ENCODE measurements around the gene PLD6.

Gene PLD6

DNA sequence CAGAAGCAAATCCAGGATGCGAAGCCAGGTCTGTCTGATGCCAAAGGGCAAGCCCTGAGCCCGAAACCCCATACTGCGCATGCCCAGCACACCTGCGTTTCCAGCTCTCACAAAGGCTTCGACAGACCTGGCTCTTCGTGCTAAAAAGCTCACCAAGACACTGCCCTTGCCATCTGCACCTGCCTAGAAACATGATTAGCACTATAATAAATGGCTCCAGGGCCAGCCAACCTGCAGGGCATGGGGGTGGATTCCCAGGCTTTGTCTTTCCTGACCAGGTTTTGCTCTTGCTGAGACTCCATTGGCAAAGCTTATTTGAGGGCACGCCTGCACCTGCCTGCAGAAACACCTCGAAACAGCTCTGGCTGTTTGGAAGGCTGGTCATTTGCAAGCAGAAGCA lies 14.4 kb upstream of the PLD6 start:
- Histone ChIP-seq H3K9me3 (ENCODE audit: low read length) (no peaks in the 10 kb centered on the region), H3K36me3 (ENCODE audit: insufficient read depth, low read length) (peaks cover 82% of the 10 kb centered on the region), H2AFZ (ENCODE audit: low read depth, low read length) (no peak overlapping the region), H3K4me1 (ENCODE audit: insufficient read depth, low read length) (no peaks in the 10 kb centered on the region), H3K27me3 (ENCODE audit: insufficient read depth, low read length) (no peaks in the 10 kb centered on the region), H3K4me3 (ENCODE audit: low read length) (no peak overlapping the region)

GRCh38 chr17:17217995-17218394 lies 11.9 kb upstream of the PLD6 start:
- Histone ChIP-seq H3K36me3 (ENCODE audit: insufficient read depth, low read length) (peaks cover 78% of the 10 kb centered on the region), H3K4me1 (ENCODE audit: insufficient read depth, low read length) (no peaks in the 10 kb centered on the region), H3K27me3 (ENCODE audit: insufficient read depth, low read length) (no peaks in the 10 kb centered on the region), H2AFZ (ENCODE audit: low read depth, low read length) (no peak overlapping the region), H3K4me3 (ENCODE audit: low read length) (no peak overlapping the region), H3K9me3 (ENCODE audit: low read length) (no peaks in the 10 kb centered on the region)

- H3K27me3 ChIP-seq (ENCODE audit: insufficient read depth, low read length): no peaks in the 10 kb centered on the region
- H3K4me3 ChIP-seq (ENCODE audit: low read length): no peak overlapping the region
- H3K36me3 ChIP-seq (ENCODE audit: insufficient read depth, low read length): peaks cover 74% of the 10 kb centered on the region
- no peaks in the 10 kb centered on the region for H3K4me1 ChIP-seq (ENCODE audit: insufficient read depth, low read length)
- no peaks in the 10 kb centered on the region for H3K9me3 ChIP-seq (ENCODE audit: low read length)
- no peak overlapping the region for H2AFZ ChIP-seq (ENCODE audit: low read depth, low read length)
These were observed 10.6 kb upstream of the PLD6 start for GRCh38 chr17:17216776-17217175.

GRCh38 chr17:17216236-17216635 lies 10.1 kb upstream of the PLD6 start:
- Histone ChIP-seq H3K9me3 (ENCODE audit: low read length) (no peaks in the 10 kb centered on the region), H3K4me1 (ENCODE audit: insufficient read depth, low read length) (no peaks in the 10 kb centered on the region), H3K4me3 (ENCODE audit: low read length) (no peak overlapping the region), H3K27me3 (ENCODE audit: insufficient read depth, low read length) (no peaks in the 10 kb centered on the region), H3K36me3 (ENCODE audit: insufficient read depth, low read length) (peaks cover 69% of the 10 kb centered on the region), H2AFZ (ENCODE audit: low read depth, low read length) (no peak overlapping the region)

DNA sequence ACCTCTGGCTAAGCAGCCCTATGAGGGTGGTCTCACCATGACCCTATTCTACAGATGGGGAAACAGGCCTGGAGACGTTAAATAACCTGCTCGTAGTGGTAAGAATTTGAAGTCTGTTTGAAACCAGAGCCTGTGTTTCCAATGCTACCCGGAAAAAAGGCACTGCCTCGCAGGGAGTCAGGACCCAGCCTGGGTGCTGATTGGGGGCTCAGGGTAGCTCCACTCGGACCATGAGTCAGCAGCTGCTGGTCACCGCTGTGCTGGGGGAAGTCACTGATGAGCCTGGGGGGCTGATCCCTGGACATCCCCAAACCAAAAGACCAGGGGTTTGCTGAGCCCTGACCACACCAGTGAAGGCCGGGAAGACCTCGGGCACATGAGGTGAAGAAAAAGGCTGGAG lies 9.4 kb upstream of the PLD6 start:
- Histone ChIP-seq H3K9me3 (ENCODE audit: low read length) (no peaks in the 10 kb centered on the region), H3K36me3 (ENCODE audit: insufficient read depth, low read length) (peaks cover 63% of the 10 kb centered on the region), H2AFZ (ENCODE audit: low read depth, low read length) (no peak overlapping the region), H3K4me3 (ENCODE audit: low read length) (no peak overlapping the region), H3K27me3 (ENCODE audit: insufficient read depth, low read length) (no peaks in the 10 kb centered on the region), H3K4me1 (ENCODE audit: insufficient read depth, low read length) (no peaks in the 10 kb centered on the region)

- Histone ChIP-seq H3K36me3 (ENCODE audit: insufficient read depth, low read length) (peaks cover 57% of the 10 kb centered on the region), H3K4me3 (ENCODE audit: low read length) (no peak overlapping the region)
These were observed 8.7 kb upstream of the PLD6 start for GRCh38 chr17:17214646-17215436.

DNA sequence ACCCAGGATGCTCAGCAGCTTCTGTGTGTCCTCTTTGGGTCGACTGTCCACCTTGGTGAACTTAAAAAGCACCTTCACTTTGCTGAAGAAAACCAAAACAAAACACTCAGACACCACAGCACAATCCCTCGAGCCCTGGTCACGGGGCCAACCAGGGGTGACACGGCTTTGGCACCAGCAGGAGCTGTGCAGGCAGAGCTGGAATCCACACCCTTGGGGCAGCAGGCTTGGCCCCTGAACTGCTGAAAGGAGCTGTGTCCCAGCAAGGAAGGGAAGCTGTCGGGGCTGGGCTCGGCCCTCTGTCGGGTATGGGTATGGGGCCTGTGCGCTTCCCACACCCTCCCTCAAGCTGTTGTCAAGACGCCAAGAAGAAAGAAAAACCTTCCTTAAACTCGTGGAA lies 7.6 kb upstream of the PLD6 start:
- no peak overlapping the region for H2AFZ ChIP-seq (ENCODE audit: low read depth, low read length)
- H3K27me3 ChIP-seq (ENCODE audit: insufficient read depth, low read length): no peaks in the 10 kb centered on the region
- no peak overlapping the region for H3K4me3 ChIP-seq (ENCODE audit: low read length)
- H3K36me3 ChIP-seq (ENCODE audit: insufficient read depth, low read length): peaks cover 53% of the 10 kb centered on the region
- H3K9me3 ChIP-seq (ENCODE audit: low read length): no peaks in the 10 kb centered on the region
- no peaks in the 10 kb centered on the region for H3K4me1 ChIP-seq (ENCODE audit: insufficient read depth, low read length)

More at GRCh38 chr17:17214646-17215436, 8.7 kb upstream of the PLD6 start:
- Histone ChIP-seq H3K9me3 (ENCODE audit: low read length) (no peaks in the 10 kb centered on the region), H3K4me1 (ENCODE audit: insufficient read depth, low read length) (no peaks in the 10 kb centered on the region), H3K27me3 (ENCODE audit: insufficient read depth, low read length) (no peaks in the 10 kb centered on the region), H2AFZ (ENCODE audit: low read depth, low read length) (no peak overlapping the region)

GRCh38 chr17:17207998-17208397 lies 1.9 kb upstream of the PLD6 start:
- H2AFZ ChIP-seq (ENCODE audit: low read depth, low read length): no peak overlapping the region
- no peaks in the 10 kb centered on the region for H3K27me3 ChIP-seq (ENCODE audit: insufficient read depth, low read length)
- no peak overlapping the region for H3K4me3 ChIP-seq (ENCODE audit: low read length)
- H3K36me3 ChIP-seq (ENCODE audit: insufficient read depth, low read length): peaks cover 5% of the 10 kb centered on the region
- H3K4me1 ChIP-seq (ENCODE audit: insufficient read depth, low read length): no peaks in the 10 kb centered on the region
- H3K9me3 ChIP-seq (ENCODE audit: low read length): no peaks in the 10 kb centered on the region

GRCh38 chr17:17206913-17207335 lies 791 bp upstream of the PLD6 start:
- no peaks in the 10 kb centered on the region for H3K4me1 ChIP-seq (ENCODE audit: insufficient read depth, low read length)
- no peaks in the 10 kb centered on the region for H3K27me3 ChIP-seq (ENCODE audit: insufficient read depth, low read length)
- H3K9me3 ChIP-seq (ENCODE audit: low read length): no peaks in the 10 kb centered on the region
- H2AFZ ChIP-seq (ENCODE audit: low read depth, low read length): no peak overlapping the region
- H3K4me3 ChIP-seq (ENCODE audit: low read length): no peak overlapping the region
- no peaks in the 10 kb centered on the region for H3K36me3 ChIP-seq (ENCODE audit: insufficient read depth, low read length)

GRCh38 chr17:17205368-17206123 lies 587 bp downstream of the PLD6 start:
- Histone ChIP-seq H3K4me1 (ENCODE audit: insufficient read depth, low read length) (peaks cover 6% of the 10 kb centered on the region), H3K36me3 (ENCODE audit: insufficient read depth, low read length) (no peaks in the 10 kb centered on the region), H3K4me3 (ENCODE audit: low read length) (no peak overlapping the region), H3K27me3 (ENCODE audit: insufficient read depth, low read length) (no peaks in the 10 kb centered on the region), H2AFZ (ENCODE audit: low read depth, low read length) (no peak overlapping the region), H3K9me3 (ENCODE audit: low read length) (no peaks in the 10 kb centered on the region)

DNA sequence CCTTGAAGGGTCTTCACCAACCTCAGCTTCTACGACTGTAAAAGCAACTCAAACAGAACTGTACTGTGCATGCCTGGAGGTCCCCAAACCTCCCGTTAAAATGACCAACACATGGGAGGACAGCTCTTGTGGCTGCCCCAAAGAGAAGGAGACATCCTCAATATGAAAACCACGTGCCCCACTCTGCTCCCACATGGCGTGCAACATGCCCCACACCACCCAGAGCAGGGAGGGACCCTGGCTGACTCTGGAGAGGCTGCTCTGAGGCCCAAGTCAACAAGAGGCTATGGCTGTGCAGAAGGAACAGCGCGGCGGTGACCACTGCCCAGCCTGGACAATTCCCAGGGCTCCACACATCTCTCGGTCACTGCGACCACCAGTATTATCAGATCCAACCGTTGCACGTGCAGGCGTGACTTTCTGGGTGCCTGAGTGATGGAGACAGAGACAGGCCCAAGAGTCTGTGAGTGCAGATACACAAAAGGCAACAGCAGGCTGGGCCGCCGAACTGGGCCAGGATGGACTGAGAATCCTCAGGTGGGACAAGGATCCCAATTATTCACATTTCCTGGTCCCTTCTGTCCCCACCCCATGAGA lies 1.4 kb downstream of the PLD6 start:
- Histone ChIP-seq H3K27me3 (ENCODE audit: insufficient read depth, low read length) (no peaks in the 10 kb centered on the region), H2AFZ (ENCODE audit: low read depth, low read length) (no peak overlapping the region), H3K4me1 (ENCODE audit: insufficient read depth, low read length) (peaks cover 13% of the 10 kb centered on the region), H3K9me3 (ENCODE audit: low read length) (no peaks in the 10 kb centered on the region), H3K36me3 (ENCODE audit: insufficient read depth, low read length) (no peaks in the 10 kb centered on the region), H3K4me3 (ENCODE audit: low read length) (no peak overlapping the region)

DNA sequence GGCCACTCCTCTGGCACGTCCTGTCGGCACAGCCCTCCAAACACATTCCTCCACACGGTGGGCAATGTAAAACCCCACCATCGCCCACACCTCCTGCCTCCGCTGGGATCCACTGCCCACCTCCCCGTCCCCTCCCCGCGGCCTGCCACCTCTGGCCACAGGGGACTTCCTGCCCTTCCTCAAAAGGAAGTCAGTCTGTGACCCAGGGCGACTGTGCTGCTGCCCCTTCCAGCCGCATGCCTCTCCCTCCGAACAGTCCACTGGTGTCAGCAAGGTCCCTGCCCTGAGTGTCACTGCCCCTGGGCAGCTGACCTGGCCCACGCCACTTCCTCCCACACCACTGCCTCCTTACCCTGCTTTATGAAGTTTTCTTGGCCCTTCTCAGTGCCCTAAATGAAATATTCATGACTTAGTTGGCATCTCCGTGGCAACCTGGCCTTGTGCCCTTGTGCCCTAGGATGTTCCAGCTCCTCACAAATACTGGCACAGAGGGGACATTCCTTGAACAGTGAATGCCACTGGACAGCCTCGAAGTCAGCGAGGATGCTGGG lies 2.0 kb downstream of the PLD6 start:
- no peak overlapping the region for H2AFZ ChIP-seq (ENCODE audit: low read depth, low read length)
- no peaks in the 10 kb centered on the region for H3K9me3 ChIP-seq (ENCODE audit: low read length)
- H3K4me1 ChIP-seq (ENCODE audit: insufficient read depth, low read length): peaks cover 13% of the 10 kb centered on the region
- H3K4me3 ChIP-seq (ENCODE audit: low read length): no peak overlapping the region
- no peaks in the 10 kb centered on the region for H3K27me3 ChIP-seq (ENCODE audit: insufficient read depth, low read length)
- H3K36me3 ChIP-seq (ENCODE audit: insufficient read depth, low read length): no peaks in the 10 kb centered on the region

DNA sequence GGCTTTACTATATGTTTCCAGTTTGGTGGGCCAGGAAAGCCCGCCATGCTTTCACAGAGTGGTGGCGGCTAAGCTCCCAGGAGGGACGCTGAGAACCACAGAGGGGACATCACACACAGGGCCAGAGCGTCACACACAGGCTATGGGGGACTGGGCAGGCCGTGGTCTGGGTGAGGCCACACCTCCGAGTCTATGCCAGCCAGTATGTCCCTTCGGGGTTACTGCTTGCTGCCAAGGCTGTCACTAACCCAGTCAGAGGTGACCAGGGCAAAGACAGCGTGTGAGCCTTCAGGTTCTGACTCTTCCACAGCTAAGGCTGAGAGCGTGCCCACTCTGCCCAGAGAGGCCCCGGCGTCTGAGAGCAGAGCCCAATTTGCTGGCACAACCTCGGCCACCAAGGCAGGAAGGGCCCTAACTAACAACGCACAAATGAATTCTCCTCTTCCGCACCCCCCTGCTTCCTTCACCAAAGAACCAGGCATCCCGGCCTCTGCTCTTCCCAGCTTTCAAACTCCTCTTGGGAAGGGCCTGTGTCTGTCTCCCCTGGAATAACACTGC lies 2.9 kb downstream of the PLD6 start:
- Histone ChIP-seq H3K4me1 (ENCODE audit: insufficient read depth, low read length) (peaks cover 13% of the 10 kb centered on the region), H2AFZ (ENCODE audit: low read depth, low read length) (no peak overlapping the region), H3K4me3 (ENCODE audit: low read length) (no peak overlapping the region), H3K36me3 (ENCODE audit: insufficient read depth, low read length) (no peaks in the 10 kb centered on the region), H3K27me3 (ENCODE audit: insufficient read depth, low read length) (no peaks in the 10 kb centered on the region), H3K9me3 (ENCODE audit: low read length) (no peaks in the 10 kb centered on the region)

All from neuron (in vitro differentiated cells).